ENCODE results near the gene SLC47A2.

The SLC47A2 gene

DNA sequence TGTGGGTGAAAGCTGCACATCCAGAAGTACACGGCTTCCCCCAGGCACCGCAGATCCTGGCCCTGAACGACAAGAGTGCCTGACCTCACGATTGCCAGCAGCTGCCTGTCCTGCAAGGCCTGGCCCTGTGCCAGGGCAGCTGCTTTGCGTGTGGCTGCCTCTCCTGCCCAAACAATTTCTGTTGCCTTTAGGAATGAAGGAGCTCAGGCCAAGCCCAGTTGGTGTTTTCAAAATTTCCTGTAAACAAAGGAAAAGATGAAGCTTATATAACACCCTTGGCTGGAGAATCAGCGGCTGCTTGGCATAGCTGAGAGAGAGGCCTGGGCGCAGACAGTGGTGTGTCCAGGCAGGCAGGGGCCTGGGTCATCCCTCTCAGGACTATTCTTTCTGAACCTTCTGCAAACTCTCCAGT, 11.7 kb upstream of the SLC47A2 start:
- no peak for DNase-seq (ENCODE audit: low read depth in 2 of 2, low spot score in 1 of 2)

DNA sequence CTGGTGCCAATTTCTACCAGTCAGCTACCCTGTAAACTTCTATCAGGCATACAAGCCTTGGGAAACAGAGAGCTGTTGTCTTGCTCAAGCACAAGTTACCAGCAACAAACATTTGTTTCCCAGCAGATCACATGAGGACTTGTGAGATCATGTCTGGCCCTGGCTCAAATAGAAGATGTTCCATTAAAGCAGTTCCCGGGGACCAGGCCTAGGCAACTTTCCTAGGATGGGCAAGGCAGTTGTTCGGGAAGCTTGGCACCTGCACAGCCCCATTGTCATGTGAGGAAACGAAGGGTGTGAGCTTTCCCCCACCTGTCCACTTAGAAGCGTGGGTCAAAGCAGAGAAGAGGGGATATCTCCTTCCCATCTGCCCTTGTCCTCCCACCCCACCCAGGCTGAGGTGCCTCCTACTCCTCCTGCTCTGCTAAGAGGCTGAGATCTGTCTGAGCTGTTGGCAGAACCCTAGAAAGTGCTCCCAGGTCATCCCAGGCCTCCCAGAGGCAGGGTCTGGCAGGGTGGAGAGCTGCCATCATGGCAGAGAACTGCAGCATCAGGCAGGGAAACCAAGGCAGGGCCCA, 11.2 kb upstream of the SLC47A2 start:
- DNase-seq (ENCODE audit: low read depth in 2 of 2, low spot score in 1 of 2) = no peak

- DNase-seq (ENCODE audit: low read depth in 2 of 2, low spot score in 1 of 2) = no peak
These were observed 10.4 kb upstream of the SLC47A2 start for GRCh38 chr17:19726631-19727376.

GRCh38 chr17:19725486-19725885, 9.1 kb upstream of the SLC47A2 start:
- DNase-seq (ENCODE audit: low read depth in 2 of 2, low spot score in 1 of 2) = no peak

GRCh38 chr17:19724501-19725420, 8.4 kb upstream of the SLC47A2 start:
- peak; percentile 2 to 10 for DNase-seq (ENCODE audit: low read depth in 2 of 2, low spot score in 1 of 2)

DNA sequence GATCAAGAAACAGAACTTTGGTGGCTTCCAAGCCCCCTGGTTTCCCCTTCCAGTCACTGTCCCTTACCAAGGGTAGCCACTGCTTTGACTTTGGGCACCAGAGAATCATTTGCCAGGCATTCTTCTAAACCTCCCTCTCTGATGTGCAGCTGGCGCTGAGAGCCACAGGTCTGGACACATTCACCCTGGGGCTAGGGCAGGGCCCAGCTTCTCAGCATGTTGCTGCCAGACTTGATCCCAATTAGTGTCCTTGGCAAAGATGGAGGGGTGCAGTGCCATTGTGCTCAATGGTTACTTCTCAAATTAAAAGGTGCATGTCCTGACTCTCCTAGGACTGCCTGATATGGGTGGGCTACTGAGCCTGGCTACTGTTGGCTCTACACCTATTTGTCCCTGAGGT, 7.6 kb upstream of the SLC47A2 start:
- DNase-seq (ENCODE audit: low read depth in 2 of 2, low spot score in 1 of 2) = no peak

GRCh38 chr17:19720631-19721426, 4.4 kb upstream of the SLC47A2 start:
- no peak for DNase-seq (ENCODE audit: low read depth in 2 of 2, low spot score in 1 of 2)

GRCh38 chr17:19720210-19720475, 3.8 kb upstream of the SLC47A2 start:
- DNase-seq (ENCODE audit: low read depth in 2 of 2, low spot score in 1 of 2) = no peak

DNA sequence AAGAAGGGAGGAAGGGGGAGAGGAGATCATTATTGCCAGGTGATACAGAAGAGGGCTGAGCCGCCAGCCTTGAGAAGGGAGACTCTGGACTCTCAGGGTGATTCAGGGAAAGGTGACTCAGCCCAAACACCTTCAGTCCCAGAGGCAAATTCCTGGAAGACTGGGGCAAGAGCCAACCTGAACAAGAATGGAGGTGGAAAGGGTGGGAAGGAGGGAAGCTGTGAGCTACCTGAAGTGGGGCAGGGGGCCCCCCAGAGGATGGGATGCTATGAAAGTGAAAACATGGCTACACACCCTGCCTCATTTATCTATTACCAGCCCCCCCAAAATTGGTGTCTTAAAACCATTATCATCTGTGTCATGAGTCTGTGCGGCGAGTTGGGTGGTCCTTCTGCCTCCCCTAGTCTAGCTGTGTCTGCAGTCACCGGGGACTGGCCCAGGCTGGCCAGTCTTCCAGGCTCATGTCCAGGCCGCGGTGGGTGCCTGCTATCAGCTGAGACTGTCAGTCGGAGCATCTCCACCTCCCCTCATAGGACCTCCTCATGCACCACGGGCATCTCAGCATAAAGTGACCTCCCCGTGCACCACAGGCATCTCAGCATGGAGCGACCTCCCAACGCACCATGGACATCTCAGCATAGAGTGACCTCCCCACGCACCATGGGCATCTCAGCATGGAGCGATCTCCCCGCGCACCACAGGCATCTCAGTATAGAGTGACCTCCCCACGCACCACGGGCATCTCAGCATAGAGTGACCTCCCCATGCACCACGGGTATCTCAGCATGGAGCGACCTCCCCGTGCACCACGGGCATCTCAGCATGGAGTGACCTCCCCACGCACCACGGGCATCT, 3.2 kb upstream of the SLC47A2 start:
- DNase-seq (ENCODE audit: low read depth in 2 of 2, low spot score in 1 of 2) = no peak

GRCh38 chr17:19718613-19719354, 2.4 kb upstream of the SLC47A2 start:
- DNase-seq (ENCODE audit: low read depth in 2 of 2, low spot score in 1 of 2) = no peak

DNA sequence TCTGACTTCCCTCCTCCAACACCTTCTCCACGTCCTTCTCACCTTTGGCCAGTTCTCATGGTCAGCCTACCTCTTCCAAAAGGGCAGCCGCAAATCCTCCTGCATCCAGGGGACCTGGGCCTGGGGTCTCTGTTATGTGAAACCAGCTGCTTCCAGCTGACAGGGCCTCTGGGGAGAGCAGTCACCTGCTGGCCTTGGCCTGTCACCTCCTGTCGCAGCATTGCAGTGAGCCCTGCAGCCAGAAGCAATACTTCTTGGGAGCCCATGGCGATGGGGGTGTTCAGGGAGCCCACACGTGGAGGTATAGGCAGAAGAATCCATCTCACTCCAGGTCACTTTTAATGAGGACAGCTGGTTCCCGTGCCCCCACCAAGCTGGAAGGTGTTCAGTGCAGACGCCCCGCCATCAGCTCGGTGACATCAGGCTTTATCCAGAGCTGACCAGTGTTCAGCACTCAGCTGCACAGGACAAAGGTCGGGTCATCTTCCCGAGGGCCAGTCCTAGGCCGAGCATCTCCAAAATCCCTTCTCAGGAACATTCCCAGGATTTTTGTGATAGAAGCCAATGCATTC, 1.7 kb upstream of the SLC47A2 start:
- DNase-seq (ENCODE audit: low read depth in 2 of 2, low spot score in 1 of 2) = no peak

- DNase-seq (ENCODE audit: low read depth in 2 of 2, low spot score in 1 of 2) = no peak
These were observed 1.1 kb upstream of the SLC47A2 start for GRCh38 chr17:19717411-19717908.

DNA sequence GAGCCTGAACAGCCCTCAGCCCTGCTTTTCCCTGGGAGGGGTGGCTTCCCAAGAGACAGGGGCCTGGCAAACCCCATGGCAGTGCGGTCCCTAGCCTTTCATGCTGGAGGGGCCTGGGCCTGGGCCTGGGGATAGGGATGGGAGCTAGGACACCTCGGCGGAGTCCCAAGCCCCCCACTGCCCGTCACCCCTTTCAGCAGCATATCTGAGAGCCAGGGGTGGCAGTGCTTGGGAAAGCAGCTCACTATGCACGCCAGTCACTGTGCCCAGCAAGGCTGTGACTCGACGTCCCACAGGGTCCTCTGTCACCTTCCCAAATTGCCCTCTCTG, 612 bp upstream of the SLC47A2 start:
- no peak for DNase-seq (ENCODE audit: low read depth in 2 of 2, low spot score in 1 of 2)

DNA sequence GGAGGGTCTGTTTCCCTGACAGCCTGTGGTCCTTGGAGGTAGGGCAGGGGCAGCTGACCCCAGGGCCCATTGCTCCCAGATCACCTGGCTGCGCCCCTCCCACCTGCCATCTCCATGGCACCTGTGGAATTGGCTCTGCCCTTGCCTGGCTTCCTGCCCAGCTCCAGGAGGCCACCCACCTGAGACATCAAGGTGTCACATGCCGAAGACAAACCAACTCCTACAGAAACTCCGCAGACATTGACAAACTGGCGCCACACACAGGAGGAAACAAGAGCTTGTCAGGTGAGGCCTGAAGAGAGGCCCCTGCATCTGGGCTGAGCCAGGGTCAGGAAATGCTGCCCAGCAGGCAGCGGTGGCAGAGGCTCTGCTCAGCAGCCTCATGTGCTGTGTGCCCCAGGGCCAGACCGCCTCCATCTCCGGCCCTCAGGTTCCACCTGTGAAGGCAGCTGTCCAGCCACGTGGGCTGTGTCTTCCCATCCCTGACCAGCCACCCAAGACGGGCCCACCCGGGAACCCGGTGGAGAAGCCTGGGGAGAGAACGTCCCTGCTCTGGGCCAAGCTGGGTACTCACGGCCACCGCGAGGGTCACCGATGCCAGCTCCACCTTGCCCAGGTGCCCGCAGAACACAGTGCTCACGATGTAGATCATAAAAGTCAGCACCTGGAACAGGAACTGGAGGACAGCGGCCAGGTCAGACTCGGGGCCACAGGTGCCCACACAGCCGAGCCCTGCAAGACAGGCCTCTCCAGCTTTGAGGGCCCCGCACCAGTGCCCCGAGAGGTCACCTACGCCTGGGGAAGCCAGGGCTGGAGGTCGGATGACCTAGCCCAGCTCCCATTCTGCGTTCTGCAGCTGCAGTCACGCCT, 1.6 kb downstream of the SLC47A2 start:
- DNase-seq (ENCODE audit: low read depth in 2 of 2, low spot score in 1 of 2) = no peak

- no peak for DNase-seq (ENCODE audit: low read depth in 2 of 2, low spot score in 1 of 2)
These were observed 2.5 kb downstream of the SLC47A2 start for GRCh38 chr17:19713901-19714361.

GRCh38 chr17:19713462-19713861, 2.9 kb downstream of the SLC47A2 start:
- DNase-seq (ENCODE audit: low read depth in 2 of 2, low spot score in 1 of 2) = no peak

DNA sequence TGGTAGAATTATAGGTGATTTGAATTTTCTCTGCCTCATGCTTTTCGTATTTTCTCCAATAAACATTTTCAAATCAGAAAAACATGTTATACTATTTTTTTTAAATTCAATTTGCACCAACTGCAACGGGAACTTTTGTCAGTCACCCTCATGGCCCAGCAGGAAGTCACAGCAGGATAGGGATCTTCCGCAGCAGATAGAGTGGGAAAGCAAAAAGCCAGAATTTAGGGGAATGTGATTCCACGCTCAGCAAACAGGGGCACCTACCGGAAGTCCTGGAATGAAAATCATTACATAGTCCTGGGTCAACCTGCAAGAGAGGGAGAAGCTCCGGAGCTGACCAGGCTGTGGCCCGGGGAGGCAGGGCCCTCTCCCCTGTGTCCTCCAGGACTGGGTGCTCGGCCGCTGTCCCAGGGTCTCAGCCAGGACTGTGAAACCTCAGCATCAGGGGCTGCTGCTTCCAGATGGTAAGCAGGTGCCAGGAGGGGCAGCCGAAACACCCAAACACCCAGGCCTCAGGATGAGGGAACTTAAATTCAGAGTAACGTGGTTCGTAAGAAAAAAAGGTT, 3.9 kb downstream of the SLC47A2 start:
- DNase-seq (ENCODE audit: low read depth in 2 of 2, low spot score in 1 of 2) = no peak

- DNase-seq (ENCODE audit: low read depth in 2 of 2, low spot score in 1 of 2) = no peak
These were observed 6.5 kb downstream of the SLC47A2 start for GRCh38 chr17:19709841-19710240.
